Stimulated activated CD8-positive, alpha-beta memory T cell treated with anti-CD3 and anti-CD28 coated beads, Interleukin-15, amount 100 ng/mL, for 24 hours (primary cell): Measurements from ENCODE around the gene TUBGCP6.

Source experiments
- DNase-seq: peaks from one replicate; pipeline ENCODE4 v3.0.0-alpha.2; 2020; ENCODE audit warnings: low read depth

The TUBGCP6 gene

GRCh38 chr22:50250555-50251476 is 6.0 kb upstream of the TUBGCP6 start, which contains the start of gene HDAC10:
Gene HDAC10, minus strand, starts transcription at chr22:50251265. Its CDS starts 233 bp downstream, at chr22:50251032.
- DNase-seq, result peak; percentile 48

GRCh38 chr22:50250249-50250554 is 5.4 kb upstream of the TUBGCP6 start:
- DNase-seq, result no peak

- DNase-seq, result no peak
Observed at GRCh38 chr22:50249341-50250248, 4.8 kb upstream of the TUBGCP6 start.

GRCh38 chr22:50248196-50249081 is 3.6 kb upstream of the TUBGCP6 start:
- no peak for DNase-seq

GRCh38 chr22:50247748-50248147 is 2.9 kb upstream of the TUBGCP6 start:
- DNase-seq, result no peak

- DNase-seq, result no peak
Observed at GRCh38 chr22:50246242-50247175, 1.7 kb upstream of the TUBGCP6 start.

DNA sequence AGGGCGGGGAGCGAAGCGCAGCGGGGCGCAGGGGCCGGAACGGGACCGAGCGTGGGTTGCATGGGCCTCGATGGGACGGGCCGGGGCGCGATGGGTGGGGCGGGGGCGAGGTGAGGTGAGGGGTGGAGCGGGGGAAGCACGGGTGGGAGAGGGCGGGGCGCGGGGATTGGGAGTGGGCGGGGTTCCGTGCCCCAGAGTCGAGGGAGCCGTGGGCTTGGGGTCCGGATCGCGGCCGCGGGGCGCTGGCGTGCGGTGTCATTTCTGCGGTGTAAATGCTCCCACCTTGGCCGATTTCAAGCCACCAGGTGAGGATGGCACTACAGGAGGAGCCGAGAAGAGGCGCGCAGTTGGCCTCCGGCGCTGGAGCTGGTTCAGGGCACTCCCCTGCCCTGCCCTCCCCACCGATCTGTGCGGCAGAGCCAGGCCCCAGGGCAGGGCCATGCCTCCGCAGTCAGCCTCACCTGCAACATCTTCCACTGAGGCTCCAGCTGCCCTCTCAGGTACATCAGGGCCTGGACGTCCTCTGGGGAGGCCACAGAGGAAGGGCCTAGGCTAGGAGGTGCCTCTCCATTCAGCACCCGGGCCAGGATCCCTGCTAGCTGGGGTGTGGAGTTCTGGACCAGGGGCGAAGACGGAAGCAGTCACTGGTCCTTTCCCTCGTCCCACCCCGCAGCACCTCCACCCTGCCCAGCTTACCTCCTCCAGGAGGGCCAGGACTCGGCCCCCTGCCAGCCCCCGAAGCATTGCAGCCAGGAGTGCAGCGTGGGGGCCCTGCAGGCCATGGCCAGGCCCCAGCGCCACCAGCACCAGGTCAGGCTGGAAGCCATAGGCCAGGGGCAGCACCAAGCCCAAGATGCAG is 620 bp upstream of the TUBGCP6 start:
- DNase-seq, result no peak

- no peak for DNase-seq
Observed at GRCh38 chr22:50243685-50244419, 971 bp downstream of the TUBGCP6 start.

DNA sequence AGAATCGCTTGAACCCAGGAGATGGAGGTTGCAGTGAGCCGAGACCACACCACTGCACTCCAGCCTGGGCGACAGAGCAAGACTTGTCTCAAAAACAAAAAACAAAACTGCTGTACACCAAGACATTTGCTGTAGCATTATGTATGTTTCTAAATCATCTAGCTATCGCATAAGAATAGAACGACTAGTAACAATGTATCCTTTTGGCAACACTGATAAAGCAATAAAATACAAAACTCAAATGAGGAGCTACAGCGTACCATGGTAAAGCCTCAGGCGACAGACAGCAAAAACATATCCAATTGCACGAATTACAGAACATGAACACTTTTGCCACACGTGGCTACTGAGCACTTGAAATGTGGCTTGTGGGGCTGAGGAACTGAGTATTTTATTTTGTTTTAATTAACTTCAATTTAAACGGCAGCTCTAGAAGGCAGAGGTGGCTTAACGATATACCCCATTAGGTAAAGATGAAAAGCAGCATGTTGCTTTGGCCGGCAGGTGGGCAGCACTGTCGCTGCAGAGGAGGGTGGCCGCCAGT is 2.3 kb downstream of the TUBGCP6 start:
- no peak for DNase-seq

DNA sequence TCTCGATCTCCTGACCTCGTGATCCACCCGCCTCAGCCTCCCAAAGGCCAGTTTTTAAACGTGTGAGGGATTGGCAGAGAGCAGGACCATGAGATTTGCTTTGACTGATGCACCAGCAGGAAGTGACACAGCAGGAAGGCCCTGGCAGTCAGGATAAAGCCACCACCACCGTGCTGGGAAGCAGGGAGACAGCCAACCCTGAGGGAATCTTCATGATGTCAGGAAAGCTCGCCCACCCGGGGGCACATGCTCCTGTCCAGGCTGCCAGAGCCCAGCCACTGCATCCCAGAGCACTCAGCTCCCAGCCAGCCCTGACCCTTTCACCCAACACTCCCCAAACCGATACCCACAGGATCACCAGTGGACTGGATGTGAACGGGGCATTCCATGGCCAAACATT is 6.1 kb downstream of the TUBGCP6 start:
- no peak for DNase-seq

DNA sequence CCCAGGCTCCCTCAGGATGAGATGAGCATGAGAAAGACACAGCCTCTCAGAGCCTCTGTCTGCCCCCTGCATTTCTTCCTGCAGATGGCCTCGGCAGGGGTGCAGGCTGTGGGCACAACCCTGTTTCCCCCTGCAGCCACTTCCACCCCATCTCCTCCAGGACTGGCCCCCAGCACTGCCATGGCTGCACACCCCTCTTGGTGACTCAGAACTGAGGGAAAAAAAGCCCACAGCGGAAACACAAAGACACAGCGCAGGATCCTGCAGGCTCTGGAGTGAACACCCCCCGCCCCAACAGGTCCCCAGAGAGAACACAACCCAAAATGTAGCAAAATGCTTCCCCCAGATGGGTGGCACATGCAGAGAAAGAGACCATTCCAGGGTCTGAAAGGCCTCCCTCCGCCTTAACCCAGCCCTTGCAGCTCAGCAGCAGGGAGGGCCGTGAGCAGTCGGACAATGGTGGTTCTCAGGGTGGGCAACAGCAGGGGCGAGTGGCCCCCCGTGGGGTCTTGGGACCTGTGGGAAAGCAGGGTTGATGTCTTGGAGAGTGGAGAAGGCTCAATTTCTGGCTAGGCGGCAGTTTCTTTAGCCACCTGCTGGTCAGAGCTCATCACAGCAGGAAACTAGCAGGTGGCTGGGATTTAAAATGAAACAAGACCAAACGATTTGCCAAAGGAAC is 8.0 kb downstream of the TUBGCP6 start:
- DNase-seq, result no peak

- no peak for DNase-seq
Observed at GRCh38 chr22:50233223-50233622, 11.6 kb downstream of the TUBGCP6 start.

DNA sequence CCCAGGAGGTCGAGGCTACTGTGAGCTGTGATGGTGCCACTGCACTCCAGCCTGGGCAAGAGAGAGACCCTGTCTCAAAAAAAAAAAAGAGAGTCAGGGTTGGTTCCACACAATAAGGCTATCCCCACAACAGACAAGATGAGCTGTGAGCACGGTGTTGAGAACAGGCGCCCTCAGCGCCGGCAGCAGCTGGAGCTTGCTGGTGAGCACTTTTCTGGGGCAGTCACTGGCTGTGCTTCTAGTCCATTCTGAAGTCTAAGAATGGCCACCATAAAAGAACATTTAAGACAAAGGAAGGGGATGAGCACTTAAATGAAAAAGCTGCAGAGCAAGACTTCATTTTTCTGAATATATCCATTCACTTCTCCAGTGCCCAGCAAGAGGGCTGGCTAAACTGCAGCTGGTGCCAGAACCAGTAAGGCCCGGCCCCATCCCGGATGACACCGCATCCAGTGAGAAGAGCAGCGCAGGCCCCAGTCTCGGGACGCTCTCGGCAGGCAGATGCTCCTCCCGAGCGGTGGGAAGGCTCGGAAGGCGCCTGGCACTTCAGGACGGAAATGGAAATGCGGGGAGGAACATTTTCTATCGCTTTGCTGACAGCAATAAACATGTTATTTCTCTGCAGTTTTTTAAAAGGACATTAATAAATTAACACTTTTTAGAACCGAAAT is 12.2 kb downstream of the TUBGCP6 start:
- DNase-seq, result no peak

DNA sequence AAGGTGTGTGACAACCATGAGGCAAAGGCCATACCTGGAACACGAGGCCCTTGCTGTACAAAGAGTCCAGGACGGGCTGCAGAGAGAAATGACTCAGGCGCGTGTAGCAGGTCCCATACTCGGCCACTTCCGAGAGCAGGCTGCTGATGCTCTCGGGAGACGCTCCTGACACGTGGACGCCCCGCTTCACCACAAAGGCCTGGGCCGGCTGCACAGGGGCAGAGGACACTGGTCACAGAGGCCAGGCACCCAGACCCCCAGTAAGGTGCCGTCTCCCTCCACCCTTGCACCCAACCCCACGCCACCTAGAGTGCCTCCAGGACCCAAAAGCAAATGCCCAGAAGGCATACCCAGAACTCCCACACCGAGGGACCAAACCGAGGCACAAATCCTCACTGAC is 15.5 kb downstream of the TUBGCP6 start:
- no peak for DNase-seq

- no peak for DNase-seq
Observed at GRCh38 chr22:50228366-50228765, 16.5 kb downstream of the TUBGCP6 start.

GRCh38 chr22:50227579-50228215 is 17.1 kb downstream of the TUBGCP6 start:
- DNase-seq, result no peak

- DNase-seq, result no peak
Observed at GRCh38 chr22:50226875-50227165, 18.0 kb downstream of the TUBGCP6 start.
